Spinal cord (tissue), 10 donors: Measurements from ENCODE around the gene C5AR2. TPM values are rescaled to one million over a fixed set of nuclear protein-coding genes. Genes with fewer than 3 reads are reported as not detected.
"Not testable (repeated sequence)": the region's sequence is repeated elsewhere in the genome, so short reads cannot be mapped to it uniquely, and the experiment has no call there.

Experiments
- DNase-seq, 6 donors: peaks; one replicate each; pipeline versions ENCODE4 v3.0.0 to v3.0.0-alpha.2; 2013 to 2015; ENCODE audit warnings: low spot score in 6 of 6, low read depth in 4 of 6
- H3K27ac ChIP-seq: one replicate; pipeline ENCODE4 v1.5.1; 2013; ENCODE audit warnings: low read depth, low read length, control low read depth
- H3K27me3 ChIP-seq: one replicate; pipeline ENCODE4 v1.6.1; 2013; ENCODE audit warnings: low read length; ENCODE audit not compliant: control insufficient read depth, insufficient read depth
- H3K36me3 ChIP-seq: one replicate; pipeline ENCODE4 v1.6.1; 2013; ENCODE audit warnings: low read length; ENCODE audit not compliant: control insufficient read depth, insufficient read depth
- H3K4me1 ChIP-seq: one replicate; pipeline ENCODE4 v1.6.1; 2013; ENCODE audit warnings: low read length; ENCODE audit not compliant: control insufficient read depth, insufficient read depth
- H3K4me3 ChIP-seq: one replicate; pipeline ENCODE4 v1.5.1; 2013; ENCODE audit warnings: low read depth, low read length, control low read depth
- H3K9me3 ChIP-seq: one replicate; pipeline ENCODE4 v1.6.1; 2013; ENCODE audit warnings: low read length; ENCODE audit not compliant: control insufficient read depth, insufficient read depth
- WGBS: methylation state at CpG from one replicate; pipeline ENCODE4 v1.1.5; 2013; ENCODE audit warnings: missing lambda C conversion rate; ENCODE audit not compliant: insufficient coverage; 5-methylcytosine and 5-hydroxymethylcytosine counted together
- polyA plus RNA-seq, 2 donors: library from polyadenylated mRNA; unstranded; fragments of 120-200 nt; gene quantifications; one replicate each; pipeline ENCODE4 v1.2.1, GENCODE V29; 2013; ENCODE audit not compliant: insufficient read length in 2 of 2
- total RNA-seq, 2 donors: library from RNA; depleted of rRNA in 1 of 2; stranded (reverse); fragments of 120-200 nt in 1 of 2; fragments of >200 nt in 1 of 2; gene quantifications; one replicate each; pipeline versions ENCODE4 v1.2.3 to v1.2.4, GENCODE V29; 2013 to 2014
- donor health status: healthy.

Gene C5AR2
- total and polyA plus RNA-seq, 4 donors: 0.49 to 1.8 (median 0.75) TPM

GRCh38 chr19:47340477-47341208, 8.7 kb downstream of the C5AR2 start:
- no peak for DNase-seq
- no peaks in the 10 kb centered on the region for H3K27me3 ChIP-seq
- peaks cover 3% of the 10 kb centered on the region for H3K36me3 ChIP-seq
- no peak overlapping the region for H3K27ac ChIP-seq
- 95% methylated on average over 29 of the region's 29 CpGs for WGBS
- no peaks in the 10 kb centered on the region for H3K4me1 ChIP-seq
- H3K9me3 ChIP-seq: no peaks in the 10 kb centered on the region
- H3K4me3 ChIP-seq: no peak overlapping the region

GRCh38 chr19:47341734-47342133, 9.8 kb downstream of the C5AR2 start:
- H3K9me3 ChIP-seq: no peaks in the 10 kb centered on the region
- no peaks in the 10 kb centered on the region for H3K4me1 ChIP-seq
- no peaks in the 10 kb centered on the region for H3K27me3 ChIP-seq
- DNase-seq: no peak
- peaks cover 3% of the 10 kb centered on the region for H3K36me3 ChIP-seq
- no peak overlapping the region for H3K27ac ChIP-seq
- H3K4me3 ChIP-seq: no peak overlapping the region
- no CpG with 5 or more reads among the region's 4 CpGs for WGBS

DNA sequence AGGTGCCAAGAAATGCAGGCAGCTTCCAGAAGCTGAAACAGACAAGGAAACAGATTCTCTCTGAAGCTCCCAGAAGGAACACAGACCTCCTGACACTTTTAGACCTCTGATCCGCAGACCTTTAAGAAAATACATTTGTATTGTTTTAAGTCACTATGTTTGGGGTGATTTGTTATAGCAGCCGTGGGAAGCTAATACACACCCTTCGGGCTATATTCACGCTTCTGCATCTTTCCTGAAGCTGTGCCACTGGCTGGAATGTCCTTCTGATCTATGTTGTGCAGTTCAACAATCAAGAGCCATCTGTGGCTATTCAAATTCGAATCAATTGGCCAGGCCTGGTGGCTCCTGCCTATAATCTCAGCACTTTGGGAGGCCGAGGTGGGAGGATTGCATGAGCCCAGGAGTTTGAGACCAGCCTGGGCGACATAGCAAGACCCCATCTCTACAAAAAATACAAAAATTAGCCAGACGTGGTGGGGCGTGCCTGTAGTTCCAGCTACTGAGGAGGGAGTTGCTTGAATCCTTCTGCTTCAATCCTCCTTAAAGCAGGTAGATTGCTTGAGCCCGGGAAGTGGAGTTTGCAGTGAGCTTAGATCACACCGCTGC, 11.3 kb downstream of the C5AR2 start:
- WGBS: 78% methylated on average over 4 of the region's 11 CpGs
- Histone ChIP-seq H3K27ac (no peak overlapping the region), H3K36me3 (peaks cover 3% of the 10 kb centered on the region), H3K4me3 (no peak overlapping the region), H3K27me3 (no peaks in the 10 kb centered on the region), H3K4me1 (no peaks in the 10 kb centered on the region), H3K9me3 (no peaks in the 10 kb centered on the region)
- no peak for DNase-seq

DNA sequence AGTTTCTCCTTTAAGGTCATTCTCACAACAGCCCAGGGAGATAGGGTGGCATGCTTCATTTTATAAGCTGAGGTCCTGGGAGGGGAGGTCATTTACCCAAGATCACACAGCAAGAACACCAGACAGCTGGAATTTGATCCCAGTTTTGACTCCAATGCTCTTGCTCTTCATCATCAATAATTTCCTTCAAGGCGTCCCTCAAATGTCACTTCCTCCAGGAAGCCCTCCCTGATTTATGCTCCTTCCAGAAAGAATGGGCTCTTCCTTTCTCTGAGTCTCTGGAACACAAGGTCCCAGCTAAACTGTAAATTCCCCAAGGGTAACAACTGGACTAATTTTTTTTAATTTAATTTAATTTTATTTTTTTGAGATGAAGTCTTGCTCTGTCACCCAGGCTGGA, 12.4 kb downstream of the C5AR2 start:
- no peak for DNase-seq
- Histone ChIP-seq H3K36me3 (peaks cover 5% of the 10 kb centered on the region), H3K27ac (no peak overlapping the region), H3K9me3 (no peaks in the 10 kb centered on the region), H3K4me1 (peaks cover 7% of the 10 kb centered on the region), H3K27me3 (no peaks in the 10 kb centered on the region), H3K4me3 (no peak overlapping the region)
- WGBS: 80% methylated on average over 1 of the region's 1 CpG

DNA sequence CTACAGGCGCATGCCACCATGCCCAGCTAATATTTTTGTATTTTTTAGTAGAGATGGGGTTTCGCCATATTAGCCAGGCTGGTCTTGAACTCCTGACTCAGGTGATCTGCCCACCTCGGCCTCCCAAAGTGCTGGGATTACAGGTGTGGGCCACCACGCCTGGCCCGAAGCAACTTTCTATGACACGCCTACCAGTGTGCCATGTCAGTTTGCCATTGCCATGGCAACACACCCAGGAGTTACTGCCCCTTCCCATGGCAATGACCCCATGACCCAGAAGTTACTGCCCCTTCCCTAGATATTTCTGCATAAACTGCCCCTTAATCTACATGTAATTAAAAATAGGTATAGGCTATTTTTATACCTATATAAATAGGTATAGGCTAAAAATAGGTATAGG, 14.0 kb downstream of the C5AR2 start:
- not testable (repeated sequence) for H3K27me3 ChIP-seq, H3K4me3 ChIP-seq, H3K36me3 ChIP-seq, H3K27ac ChIP-seq, H3K9me3 ChIP-seq, DNase-seq
- H3K4me1 ChIP-seq: peaks cover 23% of the 10 kb centered on the region
- WGBS: 76% methylated on average over 5 of the region's 6 CpGs

- Histone ChIP-seq H3K4me3 (peak within 1 kb of the TSS; percentile 93), H3K27me3 (no peaks in the 10 kb centered on the region), H3K27ac (peak within 1 kb of the TSS; percentile 52), H3K36me3 (peaks cover 24% of the 10 kb centered on the region), H3K4me1 (peaks cover 24% of the 10 kb centered on the region), H3K9me3 (no peaks in the 10 kb centered on the region)
- DNase-seq: peak; percentile 91 to 100 (median 97)
- WGBS: 2% methylated on average over 62 of the region's 63 CpGs
These were observed 17.1 kb downstream of the C5AR2 start, which contains the start of gene DHX34 for GRCh38 chr19:47348819-47349795. Gene DHX34 (plus strand): TSS chr19:47349315. CDS start chr19:47353031, 3,716 bp downstream.

- no peak overlapping the region for H3K27ac ChIP-seq
- DNase-seq: no peak
- H3K36me3 ChIP-seq: peaks cover 39% of the 10 kb centered on the region
- WGBS: 96% methylated on average over 6 of the region's 6 CpGs
- H3K4me3 ChIP-seq: no peak overlapping the region
- no peaks in the 10 kb centered on the region for H3K9me3 ChIP-seq
- H3K27me3 ChIP-seq: no peaks in the 10 kb centered on the region
- peaks cover 24% of the 10 kb centered on the region for H3K4me1 ChIP-seq
These were observed 18.7 kb downstream of the C5AR2 start for GRCh38 chr19:47350630-47351029.

- no peak overlapping the region for H3K4me3 ChIP-seq
- WGBS: 100% methylated on average over 1 of the region's 3 CpGs
- peaks cover 24% of the 10 kb centered on the region for H3K4me1 ChIP-seq
- peaks cover 48% of the 10 kb centered on the region for H3K36me3 ChIP-seq
- H3K9me3 ChIP-seq: no peaks in the 10 kb centered on the region
- no peaks in the 10 kb centered on the region for H3K27me3 ChIP-seq
- peak in 2 of 6 donors; percentile 43 to 60 for DNase-seq
- H3K27ac ChIP-seq: no peak overlapping the region
These were observed 19.6 kb downstream of the C5AR2 start for GRCh38 chr19:47351548-47351947.

- peaks cover 24% of the 10 kb centered on the region for H3K4me1 ChIP-seq
These were observed 20.1 kb downstream of the C5AR2 start for GRCh38 chr19:47352095-47352494.

More at GRCh38 chr19:47352095-47352494, 20.1 kb downstream of the C5AR2 start:
- no peak overlapping the region for H3K4me3 ChIP-seq
- H3K27me3 ChIP-seq: no peaks in the 10 kb centered on the region
- no peak for DNase-seq
- no peaks in the 10 kb centered on the region for H3K9me3 ChIP-seq
- no peak overlapping the region for H3K27ac ChIP-seq
- H3K36me3 ChIP-seq: peaks cover 53% of the 10 kb centered on the region
- no CpG with 5 or more reads among the region's 2 CpGs for WGBS
